Measurements from ENCODE around the gene CSTPP1.

The CSTPP1 gene, protein sequence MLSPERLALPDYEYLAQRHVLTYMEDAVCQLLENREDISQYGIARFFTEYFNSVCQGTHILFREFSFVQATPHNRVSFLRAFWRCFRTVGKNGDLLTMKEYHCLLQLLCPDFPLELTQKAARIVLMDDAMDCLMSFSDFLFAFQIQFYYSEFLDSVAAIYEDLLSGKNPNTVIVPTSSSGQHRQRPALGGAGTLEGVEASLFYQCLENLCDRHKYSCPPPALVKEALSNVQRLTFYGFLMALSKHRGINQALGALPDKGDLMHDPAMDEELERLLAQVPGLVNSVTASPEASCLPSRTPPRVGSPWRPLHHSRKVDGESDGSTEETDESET

DNA sequence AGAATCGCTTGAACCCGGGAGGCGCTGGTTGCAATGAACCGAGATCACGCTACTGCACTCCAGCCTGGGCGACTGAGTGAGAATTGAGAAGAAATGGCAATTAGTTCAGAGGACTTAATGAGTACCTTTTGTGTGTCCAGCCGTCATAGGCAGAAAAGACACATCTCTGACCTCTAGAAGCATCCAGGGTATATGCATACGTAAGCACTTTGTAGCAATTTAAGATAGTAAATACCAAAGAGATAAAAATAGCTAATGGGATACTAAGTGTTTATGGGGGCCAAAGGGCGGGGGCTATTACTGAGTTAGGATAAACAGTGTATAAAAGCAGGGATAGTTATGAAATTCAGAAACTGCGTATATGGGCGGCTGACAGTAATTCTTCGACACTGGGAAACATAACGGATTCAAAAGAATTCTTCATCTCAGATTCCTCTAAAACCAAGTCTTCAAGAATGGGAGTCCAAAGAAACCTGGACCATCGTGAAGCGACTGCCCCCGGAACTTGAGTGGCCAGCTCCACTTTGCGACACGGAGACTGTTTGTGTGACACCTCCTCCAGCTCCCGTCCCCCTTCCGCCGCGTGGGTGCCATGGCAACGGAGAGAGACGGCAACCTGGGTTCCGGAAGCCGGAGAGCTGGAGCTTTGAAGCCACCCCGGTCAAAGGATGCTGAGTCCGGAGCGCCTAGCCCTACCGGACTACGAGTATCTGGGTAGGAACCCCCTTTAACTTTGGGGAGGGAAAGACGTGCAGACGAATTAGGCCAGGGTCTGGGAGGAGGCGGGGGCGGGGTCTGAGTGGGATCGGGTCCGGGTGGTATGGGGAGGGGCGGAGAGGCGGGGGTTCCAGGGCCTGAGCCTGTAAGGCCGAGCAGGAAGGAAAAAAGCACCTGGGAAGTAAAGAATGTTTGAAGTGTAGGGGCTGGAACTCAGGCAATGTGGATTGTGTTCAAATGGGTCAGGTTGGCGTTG is at the start of gene CSTPP1:
CSTPP1 (plus strand) TSS at position 624 of the 973 bp plus-strand sequence; CDS start at position 669, 45 bp downstream.
- DNase-seq, result peak; percentile 94

GRCh38 chr11:46888636-46889035 is 47.9 kb upstream of the CSTPP1 start:
- DNase-seq, result no peak

- DNase-seq, result no peak
These were observed 47.3 kb upstream of the CSTPP1 start for GRCh38 chr11:46889251-46889650.

DNA sequence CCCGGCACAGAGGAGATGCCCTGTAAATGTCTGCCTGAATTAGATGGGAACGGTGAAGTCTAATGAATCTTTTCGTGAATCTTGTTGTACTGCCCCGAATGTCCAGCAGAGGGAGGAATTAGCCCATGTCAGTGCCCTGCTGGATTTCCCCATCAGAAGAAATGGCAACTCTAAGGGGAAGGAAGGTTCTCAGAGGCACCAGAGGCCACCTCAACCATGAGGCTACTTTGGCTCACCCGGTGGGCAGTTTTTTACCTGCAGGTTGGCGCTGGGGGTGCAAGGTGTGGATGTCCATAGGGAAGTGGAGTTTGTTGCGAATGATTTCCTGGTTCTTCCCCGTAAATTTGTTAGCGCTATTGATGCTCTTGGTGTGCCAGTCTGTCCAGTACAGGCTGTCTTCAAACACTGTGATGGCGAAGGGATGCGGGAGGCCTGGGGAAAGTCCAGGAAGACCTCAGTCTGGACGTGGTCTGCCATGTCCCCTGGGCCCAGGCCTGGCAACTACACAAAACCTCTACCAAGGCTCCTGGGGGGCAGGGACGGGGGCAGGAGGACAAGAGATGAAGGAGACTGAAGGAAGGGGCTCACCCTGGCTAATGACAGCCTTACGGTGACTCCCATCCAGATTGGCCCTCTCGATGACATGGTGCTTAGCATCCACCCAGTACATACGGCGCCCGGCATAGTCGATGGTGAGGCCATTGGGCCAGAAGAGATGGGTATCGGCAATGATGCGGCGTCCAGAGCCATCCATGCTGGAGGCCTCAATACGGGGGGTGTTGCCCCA is 46.7 kb upstream of the CSTPP1 start:
- DNase-seq, result peak; percentile 74

DNA sequence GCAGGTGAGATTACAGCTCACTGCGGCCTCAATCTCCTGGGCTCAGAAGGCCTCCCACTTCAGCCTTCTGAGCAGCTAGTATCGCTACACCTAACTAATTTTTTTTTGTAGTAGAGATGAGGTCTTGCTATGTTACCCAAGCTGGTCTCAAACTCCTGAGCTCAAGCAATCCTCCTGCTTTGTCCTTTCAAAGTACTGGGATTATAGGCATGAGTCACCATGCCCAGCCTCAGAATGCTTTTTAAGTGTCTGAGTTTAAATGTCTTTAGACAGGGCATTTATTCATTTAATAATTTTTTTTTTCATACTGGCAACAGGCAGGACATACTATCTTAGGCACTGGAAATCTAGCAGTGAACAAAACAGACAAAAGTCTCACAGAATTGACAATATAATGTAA is 45.9 kb upstream of the CSTPP1 start:
- no peak for DNase-seq

GRCh38 chr11:46892109-46892508 is 44.5 kb upstream of the CSTPP1 start:
- DNase-seq, result no peak

- DNase-seq, result no peak
These were observed 43.7 kb upstream of the CSTPP1 start for GRCh38 chr11:46892838-46893237.

DNA sequence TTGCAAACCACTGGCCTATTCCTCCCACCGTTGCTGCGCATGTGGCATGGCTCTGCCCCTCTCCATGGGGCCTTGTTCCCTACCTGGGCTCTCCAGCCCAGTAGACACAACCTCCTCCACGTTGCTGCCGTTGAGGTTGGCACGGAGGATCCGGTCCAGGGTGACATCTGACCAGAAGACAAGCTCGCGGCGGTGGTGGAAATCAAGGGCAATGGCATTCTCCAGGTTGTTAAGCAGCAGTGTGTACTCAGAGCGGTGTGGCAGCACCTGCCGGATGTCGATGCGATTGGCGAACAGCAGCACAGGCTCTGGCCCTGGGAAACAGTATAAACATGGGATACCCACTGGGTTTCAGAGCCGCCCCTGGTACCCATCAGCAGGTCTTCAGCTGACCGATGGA is 42.1 kb upstream of the CSTPP1 start:
- DNase-seq, result no peak

DNA sequence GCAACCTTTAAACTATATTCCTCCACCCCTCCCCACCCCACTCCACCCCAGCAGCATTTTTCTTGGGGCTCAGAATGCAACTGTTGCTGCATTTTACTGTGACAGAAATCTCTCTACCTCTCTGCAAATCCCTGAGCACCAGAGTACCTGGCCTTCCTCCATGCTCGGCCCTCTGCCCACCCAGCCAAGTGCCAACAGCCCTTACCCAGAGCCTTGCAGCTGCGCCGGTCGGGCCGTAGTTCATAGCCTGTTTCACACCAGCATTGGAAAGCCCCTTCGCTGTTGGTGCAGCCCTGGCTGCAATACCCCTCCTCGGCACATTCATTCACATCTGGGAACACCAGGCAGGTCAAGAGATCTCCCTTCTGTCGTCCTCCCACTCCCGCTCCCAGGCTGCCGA is 41.6 kb upstream of the CSTPP1 start:
- DNase-seq, result no peak

GRCh38 chr11:46895821-46896220 is 40.7 kb upstream of the CSTPP1 start:
- no peak for DNase-seq

DNA sequence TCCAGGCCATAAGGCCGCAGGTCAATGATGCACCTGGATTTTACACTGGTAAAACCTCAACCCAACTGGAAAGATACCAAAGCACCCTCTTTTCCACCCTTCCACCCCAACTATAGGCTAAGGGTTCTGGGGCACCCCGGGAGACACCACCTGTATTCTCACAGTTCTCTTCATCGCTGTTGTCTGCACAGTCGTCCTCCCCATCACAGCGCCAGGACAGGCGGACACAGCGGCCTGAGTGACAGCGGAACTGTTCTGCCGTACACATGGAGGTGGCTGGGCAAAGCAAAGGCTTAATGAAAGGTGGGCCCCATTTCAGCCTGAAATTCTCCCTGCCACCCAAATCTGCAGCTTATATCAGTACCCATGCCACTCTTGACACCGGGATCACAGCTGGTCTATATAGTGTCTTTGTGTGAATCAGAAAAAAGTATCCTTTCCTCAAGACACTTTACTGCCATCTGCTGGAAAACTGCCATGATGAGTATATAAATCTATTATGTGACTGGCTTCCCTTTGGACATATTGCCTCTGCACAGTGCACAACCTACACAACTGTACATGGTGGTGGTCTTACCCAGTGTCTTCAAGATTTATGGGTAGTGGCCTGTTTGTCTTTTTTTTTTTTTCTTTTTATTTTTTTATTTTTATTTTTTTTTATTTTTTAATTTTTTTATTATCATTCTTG is 39.7 kb upstream of the CSTPP1 start:
- no peak for DNase-seq

GRCh38 chr11:46898396-46899095 is 38.0 kb upstream of the CSTPP1 start:
- no peak for DNase-seq

DNA sequence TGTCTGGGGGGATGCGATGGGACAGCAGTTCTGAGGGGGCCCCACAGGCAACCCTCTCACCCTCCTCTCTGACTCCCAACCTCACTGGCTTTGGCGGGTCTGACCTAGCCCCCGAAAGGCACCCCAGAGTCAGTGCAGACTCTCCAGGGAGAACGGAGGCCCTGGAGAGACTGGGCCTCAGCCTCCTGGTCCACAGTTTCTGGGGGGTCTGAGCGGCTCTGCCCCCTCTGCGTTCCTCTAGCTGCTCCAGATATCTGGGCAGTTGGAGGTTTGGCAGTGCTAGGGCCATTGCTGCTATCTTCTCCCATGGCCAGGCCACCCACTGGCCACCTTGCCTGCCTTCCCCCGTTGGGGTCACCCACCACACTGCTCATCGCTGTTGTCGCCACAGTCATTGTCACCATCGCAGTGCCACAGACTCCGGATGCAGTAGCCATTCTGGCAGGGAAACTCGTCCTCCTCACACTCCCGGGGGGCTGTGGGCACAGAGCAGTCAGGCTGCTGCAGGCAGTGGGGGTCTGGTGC is 37.0 kb upstream of the CSTPP1 start:
- DNase-seq, result no peak

- DNase-seq, result no peak
These were observed 36.3 kb upstream of the CSTPP1 start for GRCh38 chr11:46900091-46900746.

DNA sequence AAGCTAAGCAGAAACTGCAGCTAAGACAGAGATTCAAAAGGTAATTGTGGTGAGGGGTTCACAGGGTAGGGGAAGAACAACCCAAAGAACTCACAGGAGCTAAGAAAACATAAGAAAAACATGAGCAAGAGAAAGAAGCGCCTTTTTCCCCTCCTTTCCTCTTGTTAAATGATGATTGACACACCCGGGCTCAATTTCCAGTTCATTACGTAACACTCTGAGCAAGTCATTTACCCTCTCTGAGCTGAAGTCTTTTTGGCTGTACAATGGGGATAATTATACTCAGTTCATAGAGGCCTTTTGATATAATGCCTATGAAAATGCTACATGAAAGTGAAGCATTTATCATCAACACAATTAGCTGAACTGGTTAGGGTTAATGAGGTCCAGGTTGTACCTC is 35.4 kb upstream of the CSTPP1 start:
- DNase-seq, result no peak

- no peak for DNase-seq
These were observed 33.9 kb upstream of the CSTPP1 start for GRCh38 chr11:46902694-46903093.

GRCh38 chr11:46903846-46904245 is 32.7 kb upstream of the CSTPP1 start:
- no peak for DNase-seq

DNA sequence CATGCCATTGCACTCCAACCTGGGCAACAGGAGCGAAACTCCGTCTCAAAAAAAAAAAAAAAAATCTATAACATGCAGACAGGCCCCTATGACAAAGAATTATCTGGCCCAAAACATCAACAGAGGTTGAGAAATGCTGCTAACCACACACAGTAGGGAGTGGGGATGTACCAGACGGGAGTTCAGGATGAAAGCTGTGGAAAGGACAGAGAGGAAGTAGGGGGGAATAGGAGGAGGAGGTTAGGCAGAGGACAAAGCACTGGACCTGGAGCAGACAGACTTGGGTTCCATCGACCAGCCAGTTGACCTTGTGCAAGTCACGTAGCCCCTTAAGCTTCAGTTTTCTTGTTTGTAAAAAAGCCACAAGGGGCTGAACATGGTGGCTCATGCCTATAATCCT is 30.8 kb upstream of the CSTPP1 start:
- DNase-seq, result no peak

DNA sequence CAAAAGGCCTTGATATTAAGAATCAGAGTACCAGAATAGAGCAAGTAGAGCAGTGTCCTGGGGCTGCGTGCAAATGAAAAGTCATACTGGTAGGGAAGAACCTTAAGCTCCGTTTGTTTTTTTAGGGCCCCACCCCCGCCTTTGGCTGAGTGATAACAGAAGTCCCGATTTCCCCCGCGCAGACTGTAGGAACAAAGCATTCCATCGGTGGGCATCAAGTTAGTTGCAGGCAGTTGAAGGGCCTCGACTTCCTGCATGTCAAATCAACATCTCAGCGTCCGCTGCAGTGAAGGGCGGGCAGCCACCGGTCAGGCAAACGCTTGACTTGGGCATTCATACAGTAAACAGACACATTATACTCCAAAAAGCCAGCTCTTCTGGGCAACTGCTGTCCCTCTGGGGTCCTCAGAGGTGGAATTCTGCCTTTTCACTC is 29.9 kb upstream of the CSTPP1 start:
- DNase-seq, result no peak

GRCh38 chr11:46907606-46908005 is 29.0 kb upstream of the CSTPP1 start:
- no peak for DNase-seq

Data from activated T-cell treated with anti-CD3 and anti-CD28 coated beads for 4 hours (primary cell).